ENCODE results near the gene ZNF532.

Gene ZNF532

GRCh38 chr18:58949031-58949430, 84.4 kb downstream of the ZNF532 start:
- DNase-seq (ENCODE audit: low spot score): no peak

GRCh38 chr18:58951986-58952702, 87.5 kb downstream of the ZNF532 start:
- no peak for DNase-seq (ENCODE audit: low spot score)

GRCh38 chr18:58952858-58953257, 88.2 kb downstream of the ZNF532 start:
- no peak for DNase-seq (ENCODE audit: low spot score)

GRCh38 chr18:58953627-58954026, 89.0 kb downstream of the ZNF532 start:
- no peak for DNase-seq (ENCODE audit: low spot score)

- DNase-seq (ENCODE audit: low spot score): no peak
Measured at GRCh38 chr18:58955001-58955400, 90.3 kb downstream of the ZNF532 start.

- peak; percentile 67 for DNase-seq (ENCODE audit: low spot score)
Measured at GRCh38 chr18:58955738-58956137, 91.1 kb downstream of the ZNF532 start.

- DNase-seq (ENCODE audit: low spot score): no peak
Measured at GRCh38 chr18:58958628-58959027, 94.0 kb downstream of the ZNF532 start.

GRCh38 chr18:58960508-58960907, 95.8 kb downstream of the ZNF532 start:
- DNase-seq (ENCODE audit: low spot score): no peak

- DNase-seq (ENCODE audit: low spot score): no peak
Measured at GRCh38 chr18:58960946-58961722, 96.5 kb downstream of the ZNF532 start.

- no peak for DNase-seq (ENCODE audit: low spot score)
Measured at GRCh38 chr18:58962336-58962735, 97.7 kb downstream of the ZNF532 start.

- DNase-seq (ENCODE audit: low spot score): no peak
Measured at GRCh38 chr18:58965291-58966004, 100.8 kb downstream of the ZNF532 start.

- DNase-seq (ENCODE audit: low spot score): no peak
Measured at GRCh38 chr18:58966005-58966677, 101.5 kb downstream of the ZNF532 start.

- DNase-seq (ENCODE audit: low spot score): no peak
Measured at GRCh38 chr18:58966704-58967103, 102.0 kb downstream of the ZNF532 start.

- DNase-seq (ENCODE audit: low spot score): no peak
Measured at GRCh38 chr18:58967751-58968254, 103.1 kb downstream of the ZNF532 start.

GRCh38 chr18:58970943-58971790, 106.5 kb downstream of the ZNF532 start:
- DNase-seq (ENCODE audit: low spot score): no peak

GRCh38 chr18:58975296-58975695, 110.6 kb downstream of the ZNF532 start:
- no peak for DNase-seq (ENCODE audit: low spot score)

- no peak for DNase-seq (ENCODE audit: low spot score)
Measured at GRCh38 chr18:58975781-58976180, 111.1 kb downstream of the ZNF532 start.

GRCh38 chr18:58977223-58977622, 112.5 kb downstream of the ZNF532 start:
- DNase-seq (ENCODE audit: low spot score): no peak

GRCh38 chr18:58977801-58978200, 113.1 kb downstream of the ZNF532 start:
- DNase-seq (ENCODE audit: low spot score): no peak

- no peak for DNase-seq (ENCODE audit: low spot score)
Measured at GRCh38 chr18:58978916-58979315, 114.2 kb downstream of the ZNF532 start.

- no peak for DNase-seq (ENCODE audit: low spot score)
Measured at GRCh38 chr18:58979615-58980014, 114.9 kb downstream of the ZNF532 start.
